HG03442 (cell line): ENCODE results near the gene NEK3.
"Not testable (repeated sequence)": the region's sequence is repeated elsewhere in the genome, so short reads cannot be mapped to it uniquely, and the experiment has no call there.

Source experiments
- ATAC-seq: cut with Tn5 transposase; IDR thresholded peaks from one replicate; pipeline ENCODE4 v1.9.1; 2021; ENCODE audit warnings: mild to moderate bottlenecking, moderate library complexity; ENCODE audit not compliant: unreplicated experiment

NEK3 gene

DNA sequence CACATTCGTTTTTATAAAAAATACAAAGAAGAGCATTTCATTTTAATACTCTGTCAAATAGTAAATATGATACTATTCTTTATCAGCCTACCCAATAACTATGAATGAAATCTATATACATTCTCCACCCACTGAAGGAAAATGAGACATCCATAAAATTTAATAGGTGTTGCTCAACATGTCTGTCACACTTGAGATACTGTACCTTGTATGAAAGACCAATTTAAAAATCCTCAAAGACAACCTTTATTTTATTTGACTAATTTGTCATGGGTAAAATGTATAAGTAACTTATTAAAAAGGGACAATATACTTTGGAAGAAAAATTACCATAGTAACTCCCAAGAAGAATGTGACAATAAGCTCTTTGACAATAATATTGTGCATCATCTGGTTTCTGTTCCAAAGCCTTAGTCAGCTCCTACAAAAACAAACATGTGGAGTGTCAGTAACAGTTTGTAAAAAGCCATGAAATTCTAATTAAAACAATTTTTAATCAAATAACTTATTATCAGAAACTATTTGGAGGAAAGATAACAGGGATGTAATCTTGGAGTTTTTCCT is 11.5 kb upstream of the NEK3 start:
- not testable (repeated sequence) for ATAC-seq

DNA sequence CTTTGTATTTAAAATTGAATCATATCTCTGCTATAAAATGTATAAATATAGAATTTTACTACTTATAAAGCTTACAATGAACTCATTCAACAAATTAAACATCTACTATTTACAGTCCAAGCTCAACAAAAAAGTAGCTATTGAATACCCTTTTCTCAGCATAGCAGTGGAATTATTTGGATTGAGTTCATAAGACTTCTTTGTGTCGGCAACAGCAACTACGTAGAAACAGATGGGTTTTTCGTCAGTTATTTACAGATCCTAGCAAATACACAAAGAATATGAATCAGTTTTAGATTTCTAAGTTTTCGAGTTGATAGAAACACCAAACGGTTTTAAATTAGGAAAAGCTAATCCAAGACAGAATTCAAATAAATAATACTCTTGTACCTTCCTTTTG is 10.4 kb upstream of the NEK3 start:
- no peak for ATAC-seq

DNA sequence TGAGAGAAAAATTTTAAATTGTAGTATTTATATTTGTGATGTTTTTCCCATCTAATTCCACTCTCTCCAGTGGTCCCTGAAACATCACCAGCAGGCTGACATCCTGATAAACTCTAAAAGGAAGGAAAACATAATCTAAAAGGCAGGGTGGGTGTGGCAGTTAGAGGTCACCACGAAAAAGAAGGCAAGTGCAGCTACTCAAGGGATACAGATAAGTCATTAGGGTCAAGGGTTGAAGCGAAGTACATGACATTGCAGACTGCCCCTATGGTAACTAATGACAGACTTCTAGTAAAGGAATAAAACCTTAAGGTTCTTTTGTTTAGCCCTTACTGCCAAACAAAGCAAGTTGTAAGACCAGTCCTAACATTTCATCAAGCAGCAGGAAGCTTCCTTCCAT is 6.0 kb upstream of the NEK3 start:
- no peak for ATAC-seq

DNA sequence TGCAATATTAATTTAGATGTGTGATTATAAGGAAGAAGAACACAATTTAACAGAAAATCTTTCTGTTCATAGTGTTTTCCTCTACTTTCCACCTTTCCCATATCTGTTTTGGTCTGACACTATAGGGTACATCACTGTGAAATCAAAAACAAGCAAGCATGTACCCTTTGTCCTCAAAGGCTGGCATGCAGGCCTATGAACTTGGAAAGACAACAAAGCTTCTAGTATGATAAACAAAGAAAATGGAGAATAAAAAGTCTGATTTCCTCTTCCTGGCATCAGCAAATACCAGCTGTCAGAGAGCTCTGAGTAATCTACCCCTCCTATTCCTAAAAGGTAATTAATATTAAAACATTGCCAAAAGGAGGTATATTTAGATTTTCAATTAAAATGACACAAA is 5.6 kb upstream of the NEK3 start:
- ATAC-seq, result no peak

DNA sequence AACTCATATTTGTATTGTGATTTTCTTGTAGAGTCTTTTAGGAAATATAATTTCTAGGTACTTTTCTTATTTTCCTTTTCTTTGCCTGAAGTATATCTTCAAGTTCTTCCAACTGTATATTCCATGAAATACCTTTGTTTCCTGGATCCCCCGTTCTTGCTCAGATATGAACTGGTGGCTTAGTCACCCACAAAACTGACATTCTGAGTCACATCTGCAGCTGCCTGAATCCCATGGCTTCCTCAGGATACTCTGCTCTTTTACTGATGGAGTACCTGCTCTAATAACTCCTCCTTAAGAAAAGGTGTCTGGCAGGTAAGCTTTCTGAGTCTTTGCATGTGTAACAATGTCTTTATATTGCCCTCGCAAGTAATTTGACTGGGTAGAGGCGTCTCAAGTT is 4.5 kb upstream of the NEK3 start:
- ATAC-seq, result not testable (repeated sequence)

DNA sequence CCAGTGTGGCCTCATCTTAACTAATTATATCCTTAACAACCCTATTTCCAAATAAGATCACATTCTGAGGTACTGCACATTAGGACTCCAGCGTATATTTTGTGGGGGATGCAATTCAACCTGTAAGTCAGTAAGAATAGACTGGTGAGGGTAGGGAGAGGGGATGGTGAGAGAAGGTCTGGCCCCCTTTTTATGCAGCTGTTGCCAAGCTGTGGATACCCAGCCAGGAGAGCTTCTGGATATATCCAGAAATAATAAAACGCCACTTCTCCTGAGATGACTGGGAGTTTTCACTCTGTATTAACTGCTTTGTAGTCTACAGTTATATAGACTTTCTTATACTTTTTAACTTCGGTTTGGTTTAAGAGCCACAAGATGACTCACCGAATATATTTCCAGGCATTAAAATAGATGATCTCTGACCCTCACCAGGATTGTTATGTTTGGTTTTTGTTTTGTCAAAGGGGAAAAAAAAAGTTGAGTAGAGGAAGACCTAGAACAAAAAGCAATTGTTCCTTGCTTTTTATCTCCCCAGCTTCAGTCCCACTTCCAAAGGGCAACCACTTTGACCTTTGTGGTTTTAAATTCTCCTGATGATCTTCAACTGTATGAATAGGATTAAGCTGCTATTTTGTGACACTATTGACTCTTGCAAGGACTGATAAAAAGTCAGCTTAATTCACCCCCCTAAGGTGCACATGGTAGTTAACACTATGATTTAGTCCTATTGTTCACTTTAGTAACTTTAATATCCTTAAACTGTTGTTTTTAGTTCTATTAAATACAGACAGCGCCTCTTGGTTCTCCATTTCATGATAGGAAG is 3.1 kb upstream of the NEK3 start:
- ATAC-seq, result no peak

DNA sequence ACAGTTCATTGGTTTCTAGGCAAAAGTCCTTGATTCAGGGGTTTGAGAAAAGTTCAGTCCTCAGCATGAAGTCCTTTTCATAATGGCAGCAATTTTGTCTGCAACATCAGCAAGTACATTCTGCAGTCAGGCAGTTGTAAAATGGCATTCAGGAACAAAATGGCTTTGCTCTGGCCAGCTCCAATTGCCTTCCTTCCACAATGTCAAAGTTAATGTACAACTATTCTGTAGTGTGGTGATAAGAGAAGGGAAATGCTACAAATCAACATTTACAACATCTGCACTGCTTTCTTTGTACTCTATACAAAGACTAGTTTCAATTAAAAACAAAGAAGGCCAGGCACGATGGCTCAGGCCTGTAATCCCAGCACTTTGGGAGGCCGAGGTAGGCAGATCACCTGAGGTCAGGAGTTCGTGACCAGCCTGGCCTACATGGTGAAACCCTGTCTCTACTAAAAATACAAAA is 1.8 kb upstream of the NEK3 start:
- ATAC-seq, result no peak

DNA sequence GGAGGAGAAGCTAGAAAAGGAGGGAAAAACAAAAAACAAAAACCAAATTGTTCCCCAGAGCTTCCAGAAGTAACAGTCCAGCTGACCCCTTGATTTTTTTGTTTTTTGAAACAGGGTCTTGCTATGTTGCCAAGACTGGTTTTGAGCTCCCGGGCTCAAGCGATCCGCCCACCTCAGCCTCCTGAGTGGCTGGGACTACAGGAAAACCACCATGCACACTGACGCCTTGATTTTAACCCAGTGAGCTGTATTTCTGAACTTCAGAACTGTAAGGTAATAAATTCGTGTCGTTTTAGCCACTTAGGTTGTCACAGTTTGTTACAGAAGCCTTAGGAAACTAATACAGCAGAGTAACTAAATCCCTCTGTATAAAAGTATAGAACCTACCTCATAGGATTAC is 1.1 kb upstream of the NEK3 start:
- ATAC-seq, result no peak

DNA sequence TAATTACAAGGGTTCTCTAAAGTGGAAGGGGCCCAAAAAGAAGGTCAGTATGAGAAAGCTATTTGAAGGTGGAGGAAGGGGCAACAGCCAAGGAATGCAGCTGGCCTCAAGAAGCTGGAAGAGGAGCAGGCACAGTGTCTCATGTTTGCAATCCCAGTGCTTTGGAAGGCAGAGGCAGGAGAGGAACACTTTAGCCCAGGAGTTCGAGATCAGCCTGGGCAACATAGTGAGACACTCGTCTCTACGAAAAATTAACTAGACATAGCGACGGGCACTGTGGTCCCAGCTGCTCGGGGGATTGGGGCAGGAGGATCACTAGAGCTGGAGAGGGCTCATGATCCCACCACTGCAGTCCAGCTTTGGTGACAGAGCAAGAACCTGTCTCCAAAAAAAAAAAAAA is 656 bp upstream of the NEK3 start:
- ATAC-seq, result no peak

DNA sequence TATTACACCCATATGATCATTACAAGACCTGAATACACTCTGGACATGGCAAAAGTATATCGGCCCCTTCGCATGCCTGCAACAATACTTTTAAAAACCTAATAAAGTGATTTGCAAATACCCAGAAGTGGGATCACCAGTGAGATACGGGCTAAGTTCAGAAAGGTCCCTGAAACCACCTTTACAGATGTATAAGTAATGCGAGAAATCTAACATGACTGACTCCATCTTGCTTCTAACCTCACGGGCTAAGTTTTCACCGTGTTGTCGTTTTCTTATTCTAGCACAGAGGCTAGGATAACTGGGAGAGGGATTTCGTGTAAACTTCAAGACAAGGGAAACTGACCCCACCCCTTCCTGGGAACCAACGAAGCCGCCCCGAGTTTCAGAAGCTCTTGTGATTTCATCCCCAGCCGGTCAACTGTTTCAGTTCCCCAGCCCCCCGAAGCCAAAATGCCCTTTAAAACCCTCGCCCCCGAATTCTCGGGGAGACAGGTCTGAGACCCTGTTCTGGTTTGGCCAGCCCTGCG is 703 bp downstream of the NEK3 start:
- ATAC-seq, result peak; percentile 3

DNA sequence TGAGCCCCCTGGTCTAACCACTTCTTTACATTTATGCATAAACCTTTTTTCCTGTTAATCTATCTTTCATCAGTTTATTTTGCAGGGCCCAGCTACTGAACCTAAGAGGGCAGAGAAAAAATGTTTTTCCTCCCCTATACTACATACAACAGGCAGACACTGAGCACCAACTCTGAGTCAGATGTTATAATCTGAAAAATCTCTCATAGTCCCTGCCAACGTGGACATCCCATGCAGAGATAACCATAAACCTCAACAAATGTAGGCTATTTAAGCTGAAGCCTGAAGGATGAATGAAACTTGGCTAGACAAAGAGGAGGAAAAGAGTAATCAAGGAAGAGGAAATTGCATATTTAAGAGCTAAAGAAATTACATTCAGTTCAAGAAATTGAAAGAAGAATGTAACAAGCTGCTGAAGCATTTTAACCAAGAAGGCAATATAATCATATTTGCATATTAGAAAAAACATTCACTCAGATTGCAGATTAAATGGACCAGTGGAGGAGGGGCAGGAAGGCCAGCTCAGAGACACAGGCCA is 2.6 kb downstream of the NEK3 start:
- ATAC-seq, result no peak

DNA sequence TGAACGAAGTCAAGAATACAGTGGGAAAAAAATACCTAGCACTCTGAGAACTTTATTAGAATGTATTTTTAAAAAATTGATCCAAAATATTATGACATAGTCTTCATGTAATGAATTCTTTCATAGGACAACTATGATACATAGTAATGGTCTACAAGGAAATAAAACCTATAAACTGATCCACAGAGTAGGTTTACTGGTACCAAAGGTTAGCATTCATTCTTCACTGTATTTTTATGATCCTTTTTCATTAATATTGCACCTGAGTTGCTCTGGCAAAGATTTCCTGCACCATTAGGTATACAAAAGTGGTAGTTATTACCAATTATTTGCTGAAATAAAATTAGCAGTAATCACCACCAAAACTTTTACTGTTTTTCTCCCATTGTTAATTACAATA is 4.2 kb downstream of the NEK3 start:
- ATAC-seq, result no peak

DNA sequence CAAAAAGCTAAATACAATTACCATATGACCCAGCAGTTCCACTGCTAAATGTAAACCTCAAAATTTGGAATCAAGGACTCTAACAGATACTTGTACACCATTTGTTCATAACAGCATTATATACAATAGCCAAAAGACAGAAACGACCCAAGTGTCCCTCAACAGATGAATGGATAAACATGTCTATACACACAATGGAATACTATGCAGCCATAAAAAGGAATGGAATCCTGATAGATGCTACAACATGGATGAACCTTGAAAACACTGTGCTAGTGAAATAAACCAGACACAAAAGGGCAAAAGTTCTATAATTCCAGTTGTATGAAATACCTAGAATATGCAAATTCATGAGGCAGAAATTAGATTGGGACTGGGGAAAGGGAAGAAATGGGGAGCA is 12.2 kb downstream of the NEK3 start:
- no peak for ATAC-seq

DNA sequence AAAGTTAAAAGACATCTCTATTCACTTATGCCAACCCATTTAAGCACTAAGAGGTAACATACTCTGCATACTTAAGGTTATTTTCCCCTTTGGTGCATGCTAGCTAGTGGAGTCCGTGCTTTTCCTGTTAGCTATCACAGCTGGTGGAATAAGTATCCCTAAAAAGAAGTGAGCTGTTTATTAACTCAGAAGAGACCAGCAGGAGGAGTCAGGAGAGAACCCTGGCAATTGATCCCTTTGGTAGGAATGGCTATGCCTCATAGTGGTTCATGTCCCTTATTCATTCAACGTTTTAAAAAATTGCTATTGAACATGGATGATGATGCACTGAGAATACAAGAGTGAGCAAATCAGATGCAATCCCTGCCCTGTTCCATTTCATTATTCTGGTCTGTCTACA is 18.1 kb downstream of the NEK3 start:
- ATAC-seq, result no peak

DNA sequence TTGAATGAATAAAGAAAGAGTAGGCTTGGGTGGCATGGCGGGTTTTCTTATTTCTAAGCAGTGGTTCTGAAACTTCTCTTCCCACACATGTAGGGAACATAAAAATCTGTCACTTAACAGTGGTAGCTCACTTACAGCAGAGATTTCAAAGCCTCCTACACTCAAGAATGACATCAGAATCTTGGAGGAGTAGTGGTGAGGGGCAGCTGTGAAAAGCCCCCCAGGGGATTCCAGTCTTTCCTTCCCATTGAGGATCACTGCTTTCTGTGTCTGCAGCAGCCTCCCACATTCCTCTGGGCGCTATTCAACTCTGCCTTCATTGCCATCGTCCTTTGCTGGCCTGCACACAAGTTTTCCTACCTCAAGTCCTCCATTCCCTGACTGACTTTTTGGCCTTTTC is 21.9 kb downstream of the NEK3 start:
- ATAC-seq, result no peak

DNA sequence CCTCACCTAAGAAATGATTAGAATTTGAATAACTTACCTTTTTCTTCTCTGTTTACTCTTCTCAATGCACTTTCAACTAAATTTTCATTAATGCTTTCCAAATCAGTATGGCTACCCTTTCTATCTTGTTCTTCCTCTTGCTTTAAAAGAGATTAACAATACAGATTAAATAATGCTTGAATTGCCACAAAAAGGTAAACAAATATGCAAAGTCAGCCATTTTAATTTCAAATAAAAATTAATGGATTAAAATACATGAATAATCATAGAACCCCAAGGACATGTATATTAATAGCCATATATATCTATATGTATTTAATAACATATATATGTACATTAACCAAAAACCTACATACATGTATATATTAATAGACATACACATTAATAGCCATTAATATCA is 22.6 kb downstream of the NEK3 start:
- no peak for ATAC-seq

DNA sequence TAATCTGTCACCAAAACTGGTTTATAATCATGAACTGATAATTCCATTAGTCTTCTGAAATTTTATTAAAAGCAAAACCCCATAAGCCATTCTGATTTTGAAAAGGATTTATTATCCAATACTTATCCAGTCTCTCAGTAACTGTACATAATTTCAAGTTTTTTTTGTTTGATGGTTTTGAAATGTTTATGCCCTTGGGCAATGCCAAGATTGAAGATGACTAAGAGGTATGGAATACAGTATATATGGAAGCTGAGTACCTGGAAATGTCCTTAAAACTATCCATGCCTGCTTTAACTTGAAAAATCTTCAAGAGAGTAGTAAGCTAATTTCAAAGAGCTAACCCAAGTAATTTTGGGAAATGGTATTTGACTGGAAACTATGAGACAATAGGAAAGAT is 28.8 kb downstream of the NEK3 start:
- no peak for ATAC-seq

DNA sequence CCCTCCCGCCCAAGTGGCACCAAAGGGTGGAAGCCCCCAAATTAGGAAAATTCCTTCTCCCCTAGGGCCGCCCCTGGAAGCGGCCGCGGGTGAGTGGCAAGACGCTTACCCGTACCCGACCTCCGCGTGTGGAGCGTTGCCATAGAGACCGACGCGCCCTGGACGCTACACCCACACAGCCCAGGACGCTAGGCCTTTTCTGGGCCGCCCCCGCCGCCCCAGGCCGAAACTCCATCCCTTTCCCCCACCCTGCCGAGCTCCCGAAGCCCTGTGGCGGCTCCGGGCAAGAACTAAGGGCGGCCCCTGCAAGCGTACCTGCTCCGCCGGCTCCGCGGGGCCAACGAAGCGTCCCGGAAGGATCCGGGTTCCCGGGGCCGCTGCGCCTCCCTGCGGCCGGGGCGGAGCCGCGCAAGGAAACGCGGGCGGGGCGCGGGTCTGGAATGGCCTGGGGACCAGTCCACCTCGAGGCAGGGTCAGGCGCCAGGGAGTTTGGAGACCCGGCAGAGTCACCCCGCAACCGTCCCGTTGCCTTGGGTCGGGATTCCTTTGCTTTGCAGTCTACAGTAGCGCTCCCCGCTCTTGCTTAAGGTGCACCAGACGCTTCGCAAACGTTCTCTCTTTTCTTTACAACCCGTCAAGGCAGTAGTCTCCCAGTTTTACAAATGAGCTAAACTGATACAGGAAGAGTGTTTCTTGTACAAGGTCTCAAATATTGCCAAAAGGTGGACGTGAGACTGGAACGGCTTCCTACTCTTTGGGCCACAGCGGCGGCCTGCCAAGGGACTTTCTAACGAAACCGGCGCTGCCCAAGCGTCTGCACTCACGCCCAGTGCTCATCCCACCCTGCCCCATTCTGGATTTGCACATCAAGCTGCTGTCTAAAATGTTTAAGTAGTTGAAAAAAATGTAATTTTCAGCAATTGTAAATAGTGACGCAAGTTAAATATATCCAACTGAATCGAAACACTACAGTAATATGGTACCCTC is 30.4 kb downstream of the NEK3 start, which contains the start of gene NEK5:
Gene NEK5 (minus strand): TSS at position 360 of the 987 bp plus-strand sequence. CDS start 1,591 bp downstream, outside the sequence.
- ATAC-seq, result peak; percentile 62

DNA sequence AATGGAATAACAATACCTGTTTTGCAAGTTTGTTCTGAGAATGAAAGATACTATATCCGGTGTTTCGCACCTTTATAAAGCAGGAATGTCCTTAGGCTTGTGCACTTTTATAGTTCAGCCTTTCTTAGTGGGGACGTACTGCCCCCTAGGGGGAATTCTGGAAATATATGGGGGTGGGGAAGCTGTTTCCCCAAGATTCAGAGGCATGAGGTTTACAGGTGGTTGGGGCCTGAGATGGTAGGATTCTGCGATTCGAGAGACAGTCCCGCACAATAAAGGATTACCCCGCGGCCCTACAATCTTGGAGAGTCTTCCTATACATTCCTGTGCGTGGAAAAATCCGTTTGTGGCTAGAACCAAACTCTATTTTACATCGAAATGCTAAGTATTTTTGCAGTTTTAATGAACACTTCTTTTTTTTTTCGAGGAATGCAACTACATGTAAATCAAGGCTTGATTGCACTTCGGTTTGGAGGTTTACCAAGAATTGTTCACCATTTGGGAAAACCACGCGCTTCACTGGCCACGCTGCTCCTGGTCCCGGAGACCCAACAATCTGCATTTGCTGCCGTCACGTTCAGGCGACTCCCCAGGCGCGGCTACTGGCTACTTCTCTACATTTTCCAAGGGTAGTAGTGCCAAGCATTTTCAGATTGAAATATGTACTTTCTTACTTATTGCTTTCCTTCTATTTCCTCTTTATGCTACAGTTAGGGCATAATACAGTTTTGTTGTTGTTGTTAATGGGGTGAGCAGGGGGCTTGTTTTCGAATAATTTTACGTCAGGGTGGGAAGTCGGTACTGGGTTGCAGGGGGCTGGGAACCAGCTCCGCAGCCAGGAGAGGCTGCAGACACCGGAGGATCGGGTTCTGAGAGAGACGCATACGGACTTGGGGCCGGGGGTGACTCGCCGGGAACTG is 31.4 kb downstream of the NEK3 start:
- ATAC-seq, result peak; percentile 53

DNA sequence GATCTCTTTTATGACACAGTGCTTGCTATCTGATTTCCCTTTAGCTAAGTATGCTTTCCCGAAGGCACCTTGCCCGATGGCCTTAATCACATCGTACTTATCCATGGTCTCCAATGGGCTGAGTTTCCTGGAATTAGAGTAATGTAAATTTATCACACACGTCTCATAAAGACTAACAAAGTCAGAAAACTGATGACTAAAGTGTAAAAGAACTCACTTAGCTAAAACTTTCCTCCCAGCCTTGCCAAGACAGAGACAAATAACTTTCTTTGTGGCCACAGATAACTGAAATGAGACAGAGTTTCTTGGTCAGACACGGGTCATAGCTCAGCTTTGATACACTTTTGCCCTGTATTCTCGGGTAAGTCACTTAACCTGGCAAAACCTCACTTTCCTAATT is 32.0 kb downstream of the NEK3 start:
- ATAC-seq, result peak; percentile 23
